ENCODE data around the gene RNF114.

GRCh38 chr20:49956689-49957088 lies 20.5 kb downstream of the RNF114 start:
- TF ChIP-seq CTCF (optimal IDR thresholded peaks at IDR 0.05 in 1 of 3, IDR thresholded peaks at IDR 0.05 in 1 of 3, conservative IDR thresholded peaks at IDR 0.05 in 1 of 3; ENCODE audit: extremely low read depth in 1 of 3, insufficient read depth in 2 of 3, low read length in 3 of 3) (no peak), EZH2 (IDR thresholded peaks at IDR 0.05; ENCODE audit: low read length) (no peak)
